Esophagus mucosa (tissue), 1 donor: ENCODE results near the gene MS4A1. TPM values are rescaled to one million over a fixed set of nuclear protein-coding genes. Genes with fewer than 3 reads are reported as not detected.
"Not testable (repeated sequence)": the region's sequence is repeated elsewhere in the genome, so short reads cannot be mapped to it uniquely, and the experiment has no call there.

Experiments
- ATAC-seq: fragments of 200-7000 bp; cut with Tn5 transposase; one replicate; pipeline ENCODE4 v1.9.1; 2020
- total RNA-seq: library from RNA; stranded (reverse); gene quantifications from one replicate; pipeline ENCODE4 v1.2.4, GENCODE V29; 2023
- donor health status: DM: yes; HTN: yes; CAD: no.

The MS4A1 gene
- total RNA-seq: 2.9 TPM

DNA sequence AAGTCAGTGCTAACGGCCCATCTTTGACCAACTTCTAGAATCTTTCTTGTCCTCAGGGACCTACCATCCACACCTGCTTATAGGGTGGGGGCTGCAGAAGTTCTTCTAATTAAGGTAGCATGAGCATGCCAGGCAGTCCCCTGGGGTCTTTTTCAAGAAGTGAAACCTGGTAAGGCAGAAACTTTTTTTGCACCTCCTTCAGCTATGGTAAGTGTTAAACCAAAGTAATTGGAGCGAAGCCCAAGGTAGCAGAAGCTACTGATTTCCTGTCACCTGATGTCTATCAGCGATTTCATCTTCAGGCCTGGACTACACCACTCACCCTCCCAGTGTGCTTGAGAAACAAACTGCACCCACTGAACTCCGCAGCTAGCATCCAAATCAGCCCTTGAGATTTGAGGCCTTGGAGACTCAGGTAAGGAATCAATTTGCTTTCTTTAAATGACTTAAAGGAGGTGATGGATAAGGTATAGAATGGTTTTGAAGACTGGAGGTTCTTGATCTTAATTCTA lies at the start of gene MS4A1:
TSS of gene MS4A1 (plus strand) at position 317 of the 512 bp plus-strand sequence. CDS start 6,528 bp downstream, outside the sequence.
- peak; percentile 76 for ATAC-seq

DNA sequence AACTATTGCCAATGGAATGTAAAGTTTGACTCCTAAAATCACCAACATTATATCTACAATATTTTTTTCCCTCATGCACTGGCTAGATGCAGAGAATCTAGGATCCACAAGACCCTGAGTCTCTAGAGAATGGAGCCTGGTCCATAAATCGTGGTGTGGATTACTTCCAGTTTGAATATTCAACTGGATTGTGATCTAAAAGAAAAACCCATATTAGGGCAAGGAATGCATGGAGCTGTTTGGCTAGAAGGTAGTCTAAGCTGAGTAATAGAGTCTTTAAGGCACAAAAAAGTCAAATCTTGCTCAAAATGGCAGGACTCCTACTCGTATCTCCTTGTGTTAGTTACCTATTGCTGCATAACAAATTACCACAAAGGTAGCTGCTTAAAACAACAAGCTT lies 35.6 kb upstream of the MS4A1 start:
- ATAC-seq: no peak

DNA sequence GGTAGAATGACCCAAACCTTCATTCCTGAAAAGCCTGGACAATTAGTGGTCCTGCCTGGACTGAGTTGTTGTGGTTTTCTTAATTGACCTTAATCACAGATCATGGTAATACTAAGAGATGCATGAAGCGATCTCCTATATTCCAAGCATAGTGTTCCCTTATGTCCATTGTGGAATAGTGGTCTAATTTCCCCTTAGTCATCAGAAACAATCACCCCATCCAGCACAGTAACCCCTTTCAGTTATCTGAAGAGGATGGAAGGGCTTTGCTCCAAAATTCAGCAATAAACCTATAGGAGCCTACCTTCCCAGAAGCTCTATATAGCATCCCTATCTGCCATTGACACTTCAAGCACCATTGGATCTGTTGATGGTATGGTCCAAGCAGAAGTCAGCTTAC lies 33.0 kb upstream of the MS4A1 start:
- ATAC-seq: no peak

DNA sequence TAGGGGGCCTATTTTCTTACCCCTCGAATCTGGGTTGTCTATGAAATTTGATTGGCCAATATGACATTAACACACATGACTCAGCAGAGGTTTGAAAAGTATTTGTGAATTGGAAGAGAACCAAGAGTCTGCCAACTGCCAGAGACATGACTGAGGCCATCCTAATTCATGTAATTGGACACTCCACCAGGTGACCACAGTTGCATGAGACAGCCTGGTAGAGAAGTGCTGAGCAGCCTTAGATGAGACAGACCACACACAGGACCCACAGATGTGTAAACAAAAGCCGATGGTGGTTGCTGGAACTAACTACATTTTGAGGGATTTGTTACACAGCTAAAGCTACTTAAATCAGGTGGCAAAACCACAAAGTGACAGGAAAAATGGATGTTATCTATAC lies 27.1 kb upstream of the MS4A1 start:
- ATAC-seq: no peak

- ATAC-seq: no peak
Measured at GRCh38 chr11:60429272-60429671, 26.4 kb upstream of the MS4A1 start, which contains the start of gene MS4A5. MS4A5 (plus strand) TSS chr11:60429572; CDS start chr11:60429675, 103 bp downstream.

DNA sequence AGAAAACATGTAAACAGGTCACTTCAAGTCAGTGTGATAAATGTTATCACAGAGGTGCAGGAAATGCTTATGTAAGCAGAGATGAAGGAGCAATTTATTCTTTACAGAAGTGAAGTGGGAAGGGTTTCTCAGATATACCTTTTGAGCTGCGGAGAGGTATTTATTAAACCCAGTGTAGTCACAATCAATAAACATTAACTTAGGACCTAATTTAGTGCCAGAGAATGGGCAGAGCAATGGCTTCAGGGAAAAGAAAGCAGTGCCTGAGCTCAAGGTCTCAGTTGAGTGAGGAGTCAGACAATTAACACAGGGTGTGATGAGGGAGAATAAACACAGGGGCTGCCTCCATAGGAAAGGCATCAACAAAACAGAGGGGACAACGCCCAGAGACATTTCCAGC lies 24.4 kb upstream of the MS4A1 start:
- no peak for ATAC-seq

DNA sequence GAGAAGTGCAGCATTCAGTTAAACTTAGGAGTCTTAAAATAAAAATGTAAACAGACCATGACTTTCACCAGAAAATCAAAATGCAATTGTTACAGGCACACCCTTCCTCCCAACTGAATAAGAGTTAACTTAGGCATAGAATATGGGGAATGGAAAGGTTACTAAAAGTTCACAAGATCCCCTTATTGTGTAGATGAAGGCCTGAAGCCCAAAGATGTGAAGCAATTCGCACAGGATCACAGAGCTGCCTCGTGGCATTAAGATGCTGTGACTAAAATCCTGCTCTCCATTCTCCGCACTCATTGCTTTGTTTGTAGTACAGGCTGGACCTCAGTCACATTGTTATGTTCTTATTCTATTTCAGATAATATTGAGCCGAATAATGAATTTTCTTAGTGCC lies 22.2 kb upstream of the MS4A1 start:
- no peak for ATAC-seq

DNA sequence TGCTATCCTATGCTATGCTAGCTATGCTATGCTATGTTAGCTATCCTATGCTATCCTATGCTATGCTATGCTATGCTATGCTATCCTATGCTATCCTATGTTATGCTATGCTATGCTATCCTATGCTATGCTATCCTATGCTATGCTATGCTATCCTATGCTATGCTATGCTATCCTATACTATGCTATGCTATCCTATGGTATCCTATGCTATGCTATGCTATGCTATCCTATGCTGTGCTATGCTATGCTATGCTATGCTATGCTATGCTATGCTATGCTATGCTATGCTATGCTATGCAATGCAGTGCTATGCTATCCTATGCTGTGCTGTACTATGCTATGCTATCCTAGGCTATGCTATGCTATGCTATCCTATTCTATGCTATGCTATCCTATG lies 8.6 kb upstream of the MS4A1 start:
- no peak for ATAC-seq

GRCh38 chr11:60447846-60448245 lies 7.8 kb upstream of the MS4A1 start:
- no peak for ATAC-seq

DNA sequence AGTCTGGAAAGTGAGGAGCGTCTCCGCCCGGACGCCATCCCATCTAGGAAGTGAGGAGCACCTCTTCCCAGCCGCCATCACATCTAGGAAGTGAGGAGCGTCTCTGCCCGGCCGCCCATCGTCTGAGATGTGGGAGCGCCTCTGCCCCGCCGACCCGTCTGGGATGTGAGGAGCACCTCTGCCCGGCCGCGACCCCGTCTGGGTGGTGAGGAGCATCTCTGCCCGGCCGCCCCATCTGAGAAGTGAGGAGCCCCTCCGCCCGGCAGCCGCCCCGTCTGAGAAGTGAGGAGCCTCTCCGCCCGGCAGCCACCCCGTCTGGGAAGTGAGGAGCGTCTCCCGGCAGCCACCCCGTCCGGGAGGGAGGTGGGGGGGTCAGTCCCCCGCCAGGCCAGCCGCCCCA lies 4.5 kb upstream of the MS4A1 start:
- ATAC-seq: not testable (repeated sequence)

DNA sequence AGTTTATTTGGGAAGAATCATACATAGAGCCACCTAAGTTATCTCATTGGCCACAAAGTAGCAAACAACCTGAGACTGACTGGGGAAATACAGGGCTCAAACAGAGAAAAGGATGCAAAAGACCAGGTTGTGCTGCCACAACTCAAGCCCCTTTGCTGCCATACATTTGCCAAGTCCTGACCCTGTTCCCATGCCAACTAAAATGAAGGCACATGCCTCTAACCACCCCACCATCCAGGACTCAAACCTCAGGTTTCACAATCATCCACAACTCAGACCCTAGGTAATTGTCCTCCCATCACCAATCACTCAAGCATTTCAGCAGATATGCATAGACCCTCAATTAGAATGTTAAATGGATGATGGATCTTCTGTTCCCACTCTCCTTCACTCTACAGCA lies 1.4 kb upstream of the MS4A1 start:
- no peak for ATAC-seq

- ATAC-seq: no peak
Measured at GRCh38 chr11:60457576-60457975, 1.9 kb downstream of the MS4A1 start.

- ATAC-seq: no peak
Measured at GRCh38 chr11:60459345-60459744, 3.7 kb downstream of the MS4A1 start.

DNA sequence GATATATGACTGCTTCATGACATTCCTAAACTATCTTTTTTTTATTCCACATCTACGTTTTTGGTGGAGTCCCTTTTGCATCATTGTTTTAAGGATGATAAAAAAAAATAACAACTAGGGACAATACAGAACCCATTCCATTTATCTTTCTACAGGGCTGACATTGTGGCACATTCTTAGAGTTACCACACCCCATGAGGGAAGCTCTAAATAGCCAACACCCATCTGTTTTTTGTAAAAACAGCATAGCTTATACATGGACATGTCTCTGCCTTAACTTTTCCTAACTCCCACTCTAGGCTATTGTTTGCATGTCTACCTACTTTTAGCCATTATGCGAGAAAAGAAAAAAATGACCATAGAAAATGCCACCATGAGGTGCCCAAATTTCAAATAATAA lies 13.2 kb downstream of the MS4A1 start:
- ATAC-seq: no peak

- no peak for ATAC-seq
Measured at GRCh38 chr11:60469723-60470122, 14.1 kb downstream of the MS4A1 start.

DNA sequence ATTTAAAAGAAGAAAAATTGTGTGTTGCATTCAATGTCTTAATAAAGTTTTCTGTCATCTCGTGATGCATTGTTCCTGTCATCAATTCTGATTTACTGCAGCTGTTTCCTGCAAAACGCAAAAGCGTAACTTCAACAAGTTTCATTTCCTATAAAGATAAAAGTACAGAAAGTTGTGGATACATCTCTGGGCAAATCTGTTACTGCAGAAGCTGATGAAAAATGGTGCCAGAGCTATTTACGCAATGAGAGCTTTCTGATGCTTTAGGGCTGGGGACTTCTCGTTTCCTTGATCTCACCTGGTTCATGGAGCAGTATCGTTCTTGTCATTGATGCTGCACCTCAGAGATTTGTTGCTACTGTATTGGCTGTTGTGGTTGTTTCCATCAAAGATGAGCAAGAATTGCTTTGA lies 21.4 kb downstream of the MS4A1 start:
- ATAC-seq: no peak

- peak; percentile 55 for ATAC-seq
Measured at GRCh38 chr11:60482361-60482760, 26.7 kb downstream of the MS4A1 start.

DNA sequence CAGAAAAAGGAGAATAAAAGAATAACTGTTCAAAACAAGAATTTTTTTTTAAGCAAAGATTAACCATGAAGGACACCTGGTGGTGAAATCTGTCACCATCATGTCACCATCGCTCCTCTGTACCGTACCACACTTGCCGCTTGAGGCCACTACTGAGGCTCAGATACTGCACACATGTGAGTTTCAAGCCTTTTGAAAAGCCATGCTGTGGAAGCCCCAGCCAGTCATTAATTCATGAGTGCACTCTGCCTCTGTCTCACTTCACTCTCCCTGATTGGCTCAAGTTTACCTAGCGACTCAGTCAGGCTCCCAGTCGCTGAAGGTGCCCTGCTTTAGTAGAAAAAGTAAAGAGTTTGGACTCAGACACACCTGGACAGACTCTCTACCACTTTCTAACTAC lies 30.3 kb downstream of the MS4A1 start:
- peak; percentile 60 for ATAC-seq

DNA sequence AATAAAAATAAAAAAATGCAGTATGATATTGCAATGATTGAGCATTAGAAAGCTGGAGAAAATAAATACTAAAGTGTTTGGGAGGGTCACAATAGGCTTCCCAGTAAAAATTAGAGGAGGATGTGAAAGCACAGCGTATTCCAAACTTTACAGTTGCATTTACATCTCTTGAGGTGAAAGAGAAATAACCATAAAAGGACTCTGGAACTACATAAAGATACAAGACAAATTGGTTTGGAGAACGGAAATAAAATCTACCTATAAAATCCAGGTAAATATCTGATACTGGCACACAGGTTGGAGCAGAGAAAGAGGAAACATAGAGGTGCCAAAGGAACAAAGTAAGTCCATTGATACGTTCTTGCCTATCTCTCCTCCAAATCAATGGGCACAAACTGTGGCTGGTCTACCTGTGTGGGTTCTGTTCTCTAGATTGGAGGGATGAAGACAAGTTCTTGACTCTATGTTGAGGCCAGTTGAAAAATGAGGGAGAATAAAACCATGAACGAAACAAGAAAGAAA lies 36.9 kb downstream of the MS4A1 start, which contains the start of gene MS4A12:
TSS of gene MS4A12 (plus strand) at position 291 of the 522 bp plus-strand sequence. CDS start 4,541 bp downstream, outside the sequence.
- ATAC-seq: no peak

DNA sequence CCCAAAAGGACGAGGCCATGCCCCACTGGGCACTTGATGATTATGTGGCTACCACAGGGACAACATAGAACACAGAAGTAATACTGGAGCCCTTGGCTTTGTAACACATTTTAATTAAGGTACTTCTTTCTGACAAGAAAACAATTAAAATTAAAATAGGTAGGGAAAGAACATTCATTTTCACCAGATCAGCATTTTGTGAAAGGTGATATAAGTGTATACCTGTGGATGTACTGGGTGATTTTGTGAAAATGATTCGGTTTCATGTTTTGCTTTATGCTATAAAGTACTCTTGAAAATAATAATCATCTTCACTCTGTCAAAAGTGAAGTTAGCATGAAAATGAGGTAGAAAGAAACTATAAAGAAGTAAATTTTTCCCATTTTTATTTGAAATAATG lies 37.8 kb downstream of the MS4A1 start:
- no peak for ATAC-seq

DNA sequence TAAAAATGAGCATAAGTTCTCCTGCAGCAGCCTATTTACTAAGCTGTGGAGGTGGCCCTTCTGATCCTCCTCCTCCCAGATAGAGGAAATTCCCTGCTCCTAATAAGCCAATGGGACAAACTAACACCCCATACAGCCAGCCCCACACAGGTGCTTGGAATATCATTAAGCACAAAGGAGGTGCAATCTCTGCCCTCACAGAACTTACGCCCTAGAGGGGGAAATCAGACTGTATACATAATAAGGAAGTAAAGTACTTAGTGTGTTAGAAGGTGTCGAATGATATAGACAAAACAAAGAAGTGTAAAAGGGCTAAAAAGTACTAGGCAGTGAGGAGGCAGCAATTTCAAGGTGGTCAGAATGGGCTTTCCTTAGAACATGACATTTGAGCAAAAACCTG lies 42.8 kb downstream of the MS4A1 start:
- no peak for ATAC-seq

DNA sequence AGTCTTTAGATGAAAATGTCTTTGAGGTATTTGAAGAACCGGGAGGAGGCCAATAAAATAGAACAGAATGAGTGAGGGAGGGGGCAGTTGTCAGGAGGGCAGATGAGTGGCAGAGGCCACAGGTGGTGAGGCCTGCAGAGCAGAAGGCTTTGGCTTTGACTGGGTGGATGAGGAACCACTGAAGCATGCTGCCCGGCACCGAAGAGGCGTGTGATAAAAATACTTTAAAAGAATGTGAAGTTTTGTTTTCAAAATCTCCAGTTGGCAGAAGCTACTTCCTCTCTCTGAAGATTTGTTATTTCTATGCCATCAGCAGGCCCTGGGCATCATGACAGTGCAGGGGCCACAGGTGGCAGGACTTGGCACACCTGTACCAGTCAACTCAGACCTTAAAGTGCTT lies 43.2 kb downstream of the MS4A1 start:
- peak; percentile 41 for ATAC-seq

GRCh38 chr11:60500276-60500910 lies 44.7 kb downstream of the MS4A1 start:
- ATAC-seq: no peak

DNA sequence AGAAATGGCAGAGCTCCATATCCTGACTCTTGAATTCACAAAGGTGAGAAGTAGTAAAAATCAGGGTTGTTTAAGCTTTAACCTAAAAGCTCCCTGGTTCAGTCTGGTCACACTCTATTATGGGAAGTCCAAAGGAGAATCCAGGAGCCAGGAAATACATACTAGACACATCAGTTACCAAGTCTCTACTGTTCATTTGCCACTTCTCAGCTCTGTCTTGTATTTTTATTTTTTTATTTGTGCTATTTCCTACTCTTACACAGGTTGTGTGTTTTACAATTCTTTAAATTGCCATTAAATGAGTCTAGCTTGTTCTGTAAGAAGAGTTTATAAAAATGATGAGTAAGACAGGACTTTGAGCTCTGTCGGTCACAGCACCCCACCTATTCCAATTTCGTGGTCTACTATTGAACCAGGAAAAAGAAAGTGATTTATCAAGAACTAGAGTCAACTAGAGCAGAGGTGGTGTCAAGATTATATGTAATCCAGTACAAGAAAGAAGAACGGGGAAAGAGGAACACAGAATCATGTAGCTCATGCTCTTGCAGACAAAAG lies 46.7 kb downstream of the MS4A1 start:
- ATAC-seq: no peak
